ENCODE data around the gene CWC27.

DNA sequence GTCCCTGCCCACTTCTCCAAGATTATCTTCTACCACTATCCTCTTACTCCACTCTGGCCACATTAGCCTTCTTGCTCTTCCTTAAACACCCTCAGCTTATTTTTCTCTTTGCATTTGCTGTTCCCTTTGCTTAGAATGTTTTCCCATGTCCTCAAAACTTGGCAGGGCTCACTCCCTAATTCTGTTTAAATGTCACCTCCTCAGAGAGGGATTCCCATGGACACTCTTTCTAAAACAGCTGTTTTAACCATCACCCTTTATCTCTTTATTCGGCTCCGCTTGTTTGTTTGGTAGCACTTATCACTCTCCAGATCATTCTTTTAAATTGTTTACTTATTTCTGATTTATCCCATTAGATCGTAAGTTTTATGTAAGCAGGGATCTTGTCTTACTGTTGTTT lies 278.5 kb downstream of the CWC27 start:
- TF ChIP-seq, protein P1, sequence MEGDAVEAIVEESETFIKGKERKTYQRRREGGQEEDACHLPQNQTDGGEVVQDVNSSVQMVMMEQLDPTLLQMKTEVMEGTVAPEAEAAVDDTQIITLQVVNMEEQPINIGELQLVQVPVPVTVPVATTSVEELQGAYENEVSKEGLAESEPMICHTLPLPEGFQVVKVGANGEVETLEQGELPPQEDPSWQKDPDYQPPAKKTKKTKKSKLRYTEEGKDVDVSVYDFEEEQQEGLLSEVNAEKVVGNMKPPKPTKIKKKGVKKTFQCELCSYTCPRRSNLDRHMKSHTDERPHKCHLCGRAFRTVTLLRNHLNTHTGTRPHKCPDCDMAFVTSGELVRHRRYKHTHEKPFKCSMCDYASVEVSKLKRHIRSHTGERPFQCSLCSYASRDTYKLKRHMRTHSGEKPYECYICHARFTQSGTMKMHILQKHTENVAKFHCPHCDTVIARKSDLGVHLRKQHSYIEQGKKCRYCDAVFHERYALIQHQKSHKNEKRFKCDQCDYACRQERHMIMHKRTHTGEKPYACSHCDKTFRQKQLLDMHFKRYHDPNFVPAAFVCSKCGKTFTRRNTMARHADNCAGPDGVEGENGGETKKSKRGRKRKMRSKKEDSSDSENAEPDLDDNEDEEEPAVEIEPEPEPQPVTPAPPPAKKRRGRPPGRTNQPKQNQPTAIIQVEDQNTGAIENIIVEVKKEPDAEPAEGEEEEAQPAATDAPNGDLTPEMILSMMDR (CRISPR knock-in tag; IDR thresholded peaks at IDR 0.05) = no peak
- no peak for TF ChIP-seq EZH2 (conservative IDR thresholded peaks at IDR 0.05; ENCODE audit: low read depth, low read length)
- no peak for TF ChIP-seq ZKSCAN8 (CRISPR knock-in tag; IDR thresholded peaks at IDR 0.05; ENCODE audit: borderline replicate concordance)
- no peak for TF ChIP-seq ZNF12 (CRISPR knock-in tag; IDR thresholded peaks at IDR 0.05)
- TF ChIP-seq, protein P2, sequence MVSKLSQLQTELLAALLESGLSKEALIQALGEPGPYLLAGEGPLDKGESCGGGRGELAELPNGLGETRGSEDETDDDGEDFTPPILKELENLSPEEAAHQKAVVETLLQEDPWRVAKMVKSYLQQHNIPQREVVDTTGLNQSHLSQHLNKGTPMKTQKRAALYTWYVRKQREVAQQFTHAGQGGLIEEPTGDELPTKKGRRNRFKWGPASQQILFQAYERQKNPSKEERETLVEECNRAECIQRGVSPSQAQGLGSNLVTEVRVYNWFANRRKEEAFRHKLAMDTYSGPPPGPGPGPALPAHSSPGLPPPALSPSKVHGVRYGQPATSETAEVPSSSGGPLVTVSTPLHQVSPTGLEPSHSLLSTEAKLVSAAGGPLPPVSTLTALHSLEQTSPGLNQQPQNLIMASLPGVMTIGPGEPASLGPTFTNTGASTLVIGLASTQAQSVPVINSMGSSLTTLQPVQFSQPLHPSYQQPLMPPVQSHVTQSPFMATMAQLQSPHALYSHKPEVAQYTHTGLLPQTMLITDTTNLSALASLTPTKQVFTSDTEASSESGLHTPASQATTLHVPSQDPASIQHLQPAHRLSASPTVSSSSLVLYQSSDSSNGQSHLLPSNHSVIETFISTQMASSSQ (IDR thresholded peaks at IDR 0.05; ENCODE audit: low read depth) = no peak
- TF ChIP-seq, protein P2 (CRISPR knock-in tag; IDR thresholded peaks at IDR 0.05; ENCODE audit: borderline replicate concordance) = no peak
- no peak for TF ChIP-seq BRCA1 (CRISPR knock-in tag; IDR thresholded peaks at IDR 0.05)
- TF ChIP-seq BCL6 (CRISPR knock-in tag; IDR thresholded peaks at IDR 0.05) = no peak
